ENCODE data around the gene ZMYND10. TPM values are rescaled to one million over a fixed set of nuclear protein-coding genes. Genes with fewer than 3 reads are reported as not detected.

ZMYND10 gene
- total RNA-seq, 2 experiments from 2014 or later = 0.39 to 0.74 TPM

- Mint-ChIP-seq H3K4me3 (no peak overlapping the region), H3K9me3 (no peaks in the 10 kb centered on the region), H3K4me1 (peaks cover 32% of the 10 kb centered on the region), H3K27ac (no peak overlapping the region), H3K27me3 (no peaks in the 10 kb centered on the region), H3K36me3 (peaks cover 24% of the 10 kb centered on the region)
- no peak for DNase-seq
These were observed 2.5 kb downstream of the ZMYND10 start for GRCh38 chr3:50342813-50343633.

- Mint-ChIP-seq H3K36me3 (peaks cover 28% of the 10 kb centered on the region), H3K4me1 (peaks cover 28% of the 10 kb centered on the region), H3K4me3 (peak overlapping the region; percentile 97), H3K9me3 (no peaks in the 10 kb centered on the region), H3K27ac (peak overlapping the region; percentile 42), H3K27me3 (no peaks in the 10 kb centered on the region)
- DNase-seq = no peak
These were observed 3.4 kb downstream of the ZMYND10 start for GRCh38 chr3:50341996-50342650.

- DNase-seq = no peak
- Mint-ChIP-seq H3K4me3 (peak overlapping the region; percentile 97), H3K27me3 (no peaks in the 10 kb centered on the region), H3K27ac (peak overlapping the region; percentile 90), H3K36me3 (peaks cover 32% of the 10 kb centered on the region), H3K9me3 (no peaks in the 10 kb centered on the region), H3K4me1 (peaks cover 26% of the 10 kb centered on the region)
These were observed 4.0 kb downstream of the ZMYND10 start for GRCh38 chr3:50341537-50341936.

GRCh38 chr3:50340448-50341329, 4.8 kb downstream of the ZMYND10 start, which contains the start of gene RASSF1:
TSS of gene RASSF1 (minus strand) at chr3:50340836. CDS start at chr3:50340805, 31 bp downstream.
- Mint-ChIP-seq H3K9me3 (no peaks in the 10 kb centered on the region), H3K27ac (peak within 1 kb of the TSS; percentile 98)

GRCh38 chr3:50340147-50340447, 5.4 kb downstream of the ZMYND10 start:
- H3K27me3 Mint-ChIP-seq = no peaks in the 10 kb centered on the region
- H3K36me3 Mint-ChIP-seq = peaks cover 46% of the 10 kb centered on the region
- DNase-seq = no peak
- peak overlapping the region; percentile 97 for H3K4me3 Mint-ChIP-seq
- H3K9me3 Mint-ChIP-seq = no peaks in the 10 kb centered on the region
- H3K4me1 Mint-ChIP-seq = peaks cover 32% of the 10 kb centered on the region
- peak overlapping the region; percentile 98 for H3K27ac Mint-ChIP-seq

More at GRCh38 chr3:50340448-50341329, 4.8 kb downstream of the ZMYND10 start, which contains the start of gene RASSF1:
- Mint-ChIP-seq H3K27me3 (no peaks in the 10 kb centered on the region), H3K4me1 (peaks cover 26% of the 10 kb centered on the region), H3K36me3 (peaks cover 40% of the 10 kb centered on the region), H3K4me3 (peak within 1 kb of the TSS; percentile 97)
- DNase-seq = peak; percentile 86

- H3K4me3 Mint-ChIP-seq = peak overlapping the region; percentile 97
- no peak for DNase-seq
- H3K4me1 Mint-ChIP-seq = peaks cover 32% of the 10 kb centered on the region
- peak overlapping the region; percentile 98 for H3K27ac Mint-ChIP-seq
- H3K9me3 Mint-ChIP-seq = no peaks in the 10 kb centered on the region
- peaks cover 47% of the 10 kb centered on the region for H3K36me3 Mint-ChIP-seq
- H3K27me3 Mint-ChIP-seq = no peaks in the 10 kb centered on the region
These were observed 5.9 kb downstream of the ZMYND10 start for GRCh38 chr3:50339485-50340146.

GRCh38 chr3:50338965-50339364, 6.6 kb downstream of the ZMYND10 start:
- Mint-ChIP-seq H3K27me3 (no peaks in the 10 kb centered on the region), H3K27ac (peak overlapping the region; percentile 98), H3K4me3 (peak overlapping the region; percentile 97), H3K36me3 (peaks cover 53% of the 10 kb centered on the region), H3K9me3 (no peaks in the 10 kb centered on the region), H3K4me1 (peaks cover 37% of the 10 kb centered on the region)
- DNase-seq = no peak

GRCh38 chr3:50337175-50337861, 8.2 kb downstream of the ZMYND10 start:
- H3K4me1 Mint-ChIP-seq = peaks cover 47% of the 10 kb centered on the region
- H3K36me3 Mint-ChIP-seq = peaks cover 62% of the 10 kb centered on the region
- peak; percentile 98 for DNase-seq
- H3K9me3 Mint-ChIP-seq = no peaks in the 10 kb centered on the region
- H3K27me3 Mint-ChIP-seq = no peaks in the 10 kb centered on the region
- H3K4me3 Mint-ChIP-seq = peak overlapping the region; percentile 97
- H3K27ac Mint-ChIP-seq = peak overlapping the region; percentile 98

- Mint-ChIP-seq H3K9me3 (no peaks in the 10 kb centered on the region), H3K4me1 (peaks cover 49% of the 10 kb centered on the region), H3K27ac (peak overlapping the region; percentile 98)
These were observed 8.9 kb downstream of the ZMYND10 start for GRCh38 chr3:50336452-50337174.

GRCh38 chr3:50334339-50335075, 11.0 kb downstream of the ZMYND10 start:
- peaks cover 59% of the 10 kb centered on the region for H3K36me3 Mint-ChIP-seq
- no peaks in the 10 kb centered on the region for H3K27me3 Mint-ChIP-seq
- peaks cover 41% of the 10 kb centered on the region for H3K4me1 Mint-ChIP-seq
- H3K27ac Mint-ChIP-seq = peak overlapping the region; percentile 88
- no peaks in the 10 kb centered on the region for H3K9me3 Mint-ChIP-seq
- H3K4me3 Mint-ChIP-seq = peak overlapping the region; percentile 97
- no peak for DNase-seq

More at GRCh38 chr3:50336452-50337174, 8.9 kb downstream of the ZMYND10 start:
- Mint-ChIP-seq H3K27me3 (no peaks in the 10 kb centered on the region), H3K4me3 (peak overlapping the region; percentile 97), H3K36me3 (peaks cover 66% of the 10 kb centered on the region)
- DNase-seq = no peak

- Mint-ChIP-seq H3K4me3 (peak overlapping the region; percentile 97), H3K36me3 (peaks cover 52% of the 10 kb centered on the region), H3K27me3 (no peaks in the 10 kb centered on the region), H3K9me3 (no peaks in the 10 kb centered on the region), H3K27ac (peak overlapping the region; percentile 88), H3K4me1 (peaks cover 42% of the 10 kb centered on the region)
- no peak for DNase-seq
These were observed 11.7 kb downstream of the ZMYND10 start for GRCh38 chr3:50333744-50334328.

GRCh38 chr3:50331364-50331907, 14.1 kb downstream of the ZMYND10 start:
- H3K36me3 Mint-ChIP-seq = peaks cover 35% of the 10 kb centered on the region
- no peaks in the 10 kb centered on the region for H3K9me3 Mint-ChIP-seq
- H3K4me1 Mint-ChIP-seq = peaks cover 42% of the 10 kb centered on the region
- H3K27me3 Mint-ChIP-seq = no peaks in the 10 kb centered on the region
- no peak overlapping the region for H3K4me3 Mint-ChIP-seq
- no peak for DNase-seq
- peak overlapping the region; percentile 34 for H3K27ac Mint-ChIP-seq
